ENCODE measurements around the gene TYW1B. TPM values are rescaled to one million over a fixed set of nuclear protein-coding genes. Genes with fewer than 3 reads are reported as not detected.
"Not testable (repeated sequence)": the region's sequence is repeated elsewhere in the genome, so short reads cannot be mapped to it uniquely, and the experiment has no call there.

TYW1B gene
- total RNA-seq, 1 experiment from 2014 or later, result 3.9 TPM

GRCh38 chr7:72648574-72648973 is 179.4 kb downstream of the TYW1B start:
- H3K27me3 ChIP-seq (ENCODE audit: low read length); H3K9ac ChIP-seq (ENCODE audit: low read length); H3K79me2 ChIP-seq (ENCODE audit: low read length); POLR2A ChIA-PET (ENCODE audit: unreplicated experiment); H3K27ac ChIP-seq (ENCODE audit: low read length); intact Hi-C loops (cut with micrococcal nuclease); BruUV-seq (replicated peaks); CTCF ChIA-PET; H2AFZ ChIP-seq (ENCODE audit: low read length); H4K20me1 ChIP-seq (ENCODE audit: low read length); H3K36me3 ChIP-seq (ENCODE audit: low read depth, low read length); H3F3A ChIP-seq (ENCODE audit: low read length, unreplicated experiment); H3K4me3 ChIP-seq (ENCODE audit: low read length); ATAC-seq; H3K9me3 ChIP-seq (ENCODE audit: low read length); H3K4me1 ChIP-seq (ENCODE audit: insufficient read depth, low read length); DNase-seq; H3K9me2 ChIP-seq (replicated peaks; ENCODE audit: low read length); H3K4me2 ChIP-seq (ENCODE audit: low read length): not testable (repeated sequence)

- H3K79me2 ChIP-seq (ENCODE audit: low read length); CTCF ChIA-PET; H3K9me3 ChIP-seq (ENCODE audit: low read length); H3K9me2 ChIP-seq (replicated peaks; ENCODE audit: low read length); H3K36me3 ChIP-seq (ENCODE audit: low read depth, low read length); H4K20me1 ChIP-seq (ENCODE audit: low read length); ATAC-seq; H3K27me3 ChIP-seq (ENCODE audit: low read length); H3K4me3 ChIP-seq (ENCODE audit: low read length); H2AFZ ChIP-seq (ENCODE audit: low read length); BruUV-seq (replicated peaks); intact Hi-C loops (cut with micrococcal nuclease); H3K4me1 ChIP-seq (ENCODE audit: insufficient read depth, low read length); H3K27ac ChIP-seq (ENCODE audit: low read length); H3F3A ChIP-seq (ENCODE audit: low read length, unreplicated experiment); DNase-seq; H3K4me2 ChIP-seq (ENCODE audit: low read length); POLR2A ChIA-PET (ENCODE audit: unreplicated experiment); H3K9ac ChIP-seq (ENCODE audit: low read length): not testable (repeated sequence)
Measured at GRCh38 chr7:72643708-72644107, 184.3 kb downstream of the TYW1B start.

GRCh38 chr7:72641485-72642248 is 186.3 kb downstream of the TYW1B start:
- H2AFZ ChIP-seq (ENCODE audit: low read length); H3K27me3 ChIP-seq (ENCODE audit: low read length); H3F3A ChIP-seq (ENCODE audit: low read length, unreplicated experiment); H3K4me2 ChIP-seq (ENCODE audit: low read length); DNase-seq; H3K27ac ChIP-seq (ENCODE audit: low read length); H4K20me1 ChIP-seq (ENCODE audit: low read length); H3K36me3 ChIP-seq (ENCODE audit: low read depth, low read length); intact Hi-C loops (cut with micrococcal nuclease); BruUV-seq (replicated peaks); H3K79me2 ChIP-seq (ENCODE audit: low read length); H3K9me2 ChIP-seq (replicated peaks; ENCODE audit: low read length); H3K4me1 ChIP-seq (ENCODE audit: insufficient read depth, low read length); H3K4me3 ChIP-seq (ENCODE audit: low read length); POLR2A ChIA-PET (ENCODE audit: unreplicated experiment); H3K9ac ChIP-seq (ENCODE audit: low read length); CTCF ChIA-PET; H3K9me3 ChIP-seq (ENCODE audit: low read length); ATAC-seq: not testable (repeated sequence)

GRCh38 chr7:72640740-72641139 is 187.3 kb downstream of the TYW1B start:
- H3K36me3 ChIP-seq (ENCODE audit: low read depth, low read length); H3K27ac ChIP-seq (ENCODE audit: low read length); POLR2A ChIA-PET (ENCODE audit: unreplicated experiment); H3K4me1 ChIP-seq (ENCODE audit: insufficient read depth, low read length); BruUV-seq (replicated peaks); CTCF ChIA-PET; DNase-seq; H4K20me1 ChIP-seq (ENCODE audit: low read length); H3K9me3 ChIP-seq (ENCODE audit: low read length); H3K9me2 ChIP-seq (replicated peaks; ENCODE audit: low read length); intact Hi-C loops (cut with micrococcal nuclease); H2AFZ ChIP-seq (ENCODE audit: low read length); H3K27me3 ChIP-seq (ENCODE audit: low read length); H3F3A ChIP-seq (ENCODE audit: low read length, unreplicated experiment); ATAC-seq; H3K9ac ChIP-seq (ENCODE audit: low read length); H3K4me3 ChIP-seq (ENCODE audit: low read length); H3K79me2 ChIP-seq (ENCODE audit: low read length); H3K4me2 ChIP-seq (ENCODE audit: low read length): not testable (repeated sequence)

Data from PC-3 (cell line).